C4-2B (cell line): ENCODE data around the gene POLA2.

Experiments
- CTCF ChIP-seq: fragments of 450-650 bp; conservative IDR thresholded peaks from 2 replicates; pipeline ENCODE4 v1.5.1; 2017; ENCODE audit warnings: mild to moderate bottlenecking
- ZFX ChIP-seq: fragments of 450-650 bp; IDR thresholded peaks from 2 replicates; pipeline ENCODE4 v1.6.1; 2017

- TF ChIP-seq CTCF: no peak
- TF ChIP-seq ZFX: no peak
Observed at GRCh38 chr11:65243797-65244196, 18.0 kb upstream of the POLA2 start.
